Measurements from ENCODE around the gene ZNF808.
"Not testable (repeated sequence)": the region's sequence is repeated elsewhere in the genome, so short reads cannot be mapped to it uniquely, and the experiment has no call there.

ZNF808 gene

GRCh38 chr19:52498571-52498970 lies 28.9 kb upstream of the ZNF808 start:
- in situ Hi-C loops (cut with MboI; ENCODE audit: low sequenced_read_pairs, unreplicated experiment): no loop called here
- no peak for TF ChIP-seq CTCF (IDR thresholded peaks at IDR 0.05; ENCODE audit: borderline replicate concordance, control extremely low read depth, extremely low read depth, insufficient read depth, missing control alignments)
- no peak for DNase-seq (ENCODE audit: low spot score)

- DNase-seq (ENCODE audit: low spot score); in situ Hi-C loops (cut with MboI; ENCODE audit: low sequenced_read_pairs, unreplicated experiment): not testable (repeated sequence)
Observed at GRCh38 chr19:52500474-52500873, 27.0 kb upstream of the ZNF808 start.

- in situ Hi-C loops (cut with MboI; ENCODE audit: low sequenced_read_pairs, unreplicated experiment); DNase-seq (ENCODE audit: low spot score): not testable (repeated sequence)
Observed at GRCh38 chr19:52500991-52501390, 26.5 kb upstream of the ZNF808 start.

GRCh38 chr19:52507266-52507665 lies 20.2 kb upstream of the ZNF808 start:
- DNase-seq (ENCODE audit: low spot score): no peak
- TF ChIP-seq CTCF (IDR thresholded peaks at IDR 0.05; ENCODE audit: borderline replicate concordance, control extremely low read depth, extremely low read depth, insufficient read depth, missing control alignments): no peak
- in situ Hi-C loops (cut with MboI; ENCODE audit: low sequenced_read_pairs, unreplicated experiment): no loop called here

- DNase-seq (ENCODE audit: low spot score): no peak
- no peak for TF ChIP-seq CTCF (IDR thresholded peaks at IDR 0.05; ENCODE audit: borderline replicate concordance, control extremely low read depth, extremely low read depth, insufficient read depth, missing control alignments)
- in situ Hi-C loops (cut with MboI; ENCODE audit: low sequenced_read_pairs, unreplicated experiment): no loop called here
Observed at GRCh38 chr19:52516191-52516590, 11.3 kb upstream of the ZNF808 start.

GRCh38 chr19:52518646-52519045 lies 8.8 kb upstream of the ZNF808 start:
- in situ Hi-C loops (cut with MboI; ENCODE audit: low sequenced_read_pairs, unreplicated experiment): no loop called here
- no peak for DNase-seq (ENCODE audit: low spot score)
- TF ChIP-seq CTCF (IDR thresholded peaks at IDR 0.05; ENCODE audit: borderline replicate concordance, control extremely low read depth, extremely low read depth, insufficient read depth, missing control alignments): no peak

GRCh38 chr19:52519175-52519574 lies 8.3 kb upstream of the ZNF808 start:
- in situ Hi-C loops (cut with MboI; ENCODE audit: low sequenced_read_pairs, unreplicated experiment); DNase-seq (ENCODE audit: low spot score): not testable (repeated sequence)

GRCh38 chr19:52520013-52520412 lies 7.5 kb upstream of the ZNF808 start:
- TF ChIP-seq CTCF (IDR thresholded peaks at IDR 0.05; ENCODE audit: borderline replicate concordance, control extremely low read depth, extremely low read depth, insufficient read depth, missing control alignments): no peak
- in situ Hi-C loops (cut with MboI; ENCODE audit: low sequenced_read_pairs, unreplicated experiment): no loop called here
- DNase-seq (ENCODE audit: low spot score): no peak
